OCI-LY7 (cell line): ENCODE data around the gene HIF1A. TPM values are rescaled to one million over a fixed set of nuclear protein-coding genes. Genes with fewer than 3 reads are reported as not detected.

Source experiments
- BruUV-seq: library from RNA; stranded (reverse); fragments of 400-500 nt; replicated peaks from 2 replicates; lab custom pipeline; 2021; lab: Mats Ljungman, UMichigan
- CTCF ChIA-PET: fragments of 300-600 bp; sonication (Branson Sonifier 250); formaldehyde crosslinking; loops from one replicate; lab custom pipeline; 2022; ENCODE audit warnings: antibody characterized with exemption; ENCODE audit not compliant: unreplicated experiment; lab: Charles Lee
- POLR2A ChIA-PET: fragments of 300-600 bp; sonication (Branson Sonifier 250); formaldehyde crosslinking; loops from one replicate; lab custom pipeline; 2022; ENCODE audit warnings: antibody characterized with exemption; lab: Charles Lee
- DNase-seq: peaks from one replicate; pipeline ENCODE4 v3.0.0-alpha.2; 2015; ENCODE audit warnings: low spot score
- H2AFZ ChIP-seq: fragments of 200-600 bp; sonication (generic), shearing (Covaris generic); 2 replicates; pipeline ENCODE4 v1.6.1; 2014; ENCODE audit warnings: mild to moderate bottlenecking, antibody characterized with exemption, low read length, moderate library complexity
- H3K27ac ChIP-seq: fragments of 200-600 bp; sonication (generic); 2 replicates; pipeline ENCODE4 v1.5.1; 2014; ENCODE audit warnings: mixed run types, low read depth, mild to moderate bottlenecking, moderate library complexity, low read length, inconsistent platforms; ENCODE audit not compliant: poor library complexity, severe bottlenecking
- H3K36me3 ChIP-seq: fragments of 200-600 bp; sonication (generic); 2 replicates; pipeline ENCODE4 v1.6.1; 2014; ENCODE audit warnings: mild to moderate bottlenecking, antibody characterized with exemption, low read length, moderate library complexity, mixed read lengths; ENCODE audit not compliant: insufficient read depth
- H3K4me1 ChIP-seq: fragments of 200-600 bp; sonication (generic); 2 replicates; pipeline ENCODE4 v1.5.1; 2014; ENCODE audit warnings: mild to moderate bottlenecking, low read length; ENCODE audit not compliant: insufficient read depth, poor library complexity, severe bottlenecking
- H3K4me2 ChIP-seq: fragments of 200-600 bp; sonication (generic); 2 replicates; pipeline ENCODE4 v1.6.1; 2014; ENCODE audit warnings: mild to moderate bottlenecking, low read length
- H3K4me3 ChIP-seq: fragments of 200-600 bp; sonication (generic); 2 replicates; pipeline ENCODE4 v1.5.1; 2014; ENCODE audit warnings: mild to moderate bottlenecking, low read depth, low read length; ENCODE audit not compliant: poor library complexity, severe bottlenecking
- H3K79me2 ChIP-seq: fragments of 200-600 bp; sonication (generic); 2 replicates; pipeline ENCODE4 v1.6.1; 2016; ENCODE audit warnings: low read depth, mild to moderate bottlenecking, low read length, moderate library complexity, mixed read lengths; ENCODE audit not compliant: insufficient read depth
- H3K9me2 ChIP-seq: fragments of 200-600 bp; sonication (generic); 2 replicates; pipeline ENCODE4 v1.6.1; 2016; ENCODE audit warnings: mild to moderate bottlenecking, low read length, mixed read lengths; ENCODE audit not compliant: insufficient read depth
- H3K9me3 ChIP-seq: fragments of 200-600 bp; sonication (generic); 2 replicates; pipeline ENCODE4 v1.6.1; 2014; ENCODE audit warnings: mild to moderate bottlenecking, mixed run types, low read length, mixed read lengths
- H4K20me1 ChIP-seq: fragments of 200-600 bp; sonication (generic); 2 replicates; pipeline ENCODE4 v1.6.1; 2014; ENCODE audit warnings: mild to moderate bottlenecking, antibody characterized with exemption, low read length, moderate library complexity, mixed read lengths; ENCODE audit not compliant: insufficient read depth
- EZH2phosphoT487 ChIP-seq: fragments of 200-600 bp; sonication (generic); IDR thresholded peaks from 2 replicates; pipeline ENCODE4 v1.6.1; 2018; ENCODE audit warnings: low read depth, borderline replicate concordance, mild to moderate bottlenecking, mixed run types, antibody characterized with exemption, low read length, moderate library complexity, mixed read lengths
- intact Hi-C: fragments of 100-400 bp; cut with micrococcal nuclease; formaldehyde crosslinking; loops from one replicate; pipeline ENCODE4 v1.10.0; 2022; ENCODE audit not compliant: unreplicated experiment
- total RNA-seq, 2 experiments: library from RNA; depleted of rRNA in 1 of 2; stranded (reverse); fragments of >200 nt in 1 of 2; shearing (Covaris generic) in 1 of 2; gene quantifications; 2 replicates each; pipeline ENCODE4 v1.2.3, GENCODE V29; 2014 to 2022
- TF ChIP-seq, protein P1 (sequence below): fragments of 200-600 bp; sonication (generic); conservative IDR thresholded peaks from 2 replicates; pipeline ENCODE4 v1.5.1; 2014; ENCODE audit warnings: mild to moderate bottlenecking, antibody characterized with exemption, low read length, moderate library complexity, mixed read lengths

HIF1A gene
- total RNA-seq, 2 experiments from 2014 or later = 71.7 to 88.1 TPM

DNA sequence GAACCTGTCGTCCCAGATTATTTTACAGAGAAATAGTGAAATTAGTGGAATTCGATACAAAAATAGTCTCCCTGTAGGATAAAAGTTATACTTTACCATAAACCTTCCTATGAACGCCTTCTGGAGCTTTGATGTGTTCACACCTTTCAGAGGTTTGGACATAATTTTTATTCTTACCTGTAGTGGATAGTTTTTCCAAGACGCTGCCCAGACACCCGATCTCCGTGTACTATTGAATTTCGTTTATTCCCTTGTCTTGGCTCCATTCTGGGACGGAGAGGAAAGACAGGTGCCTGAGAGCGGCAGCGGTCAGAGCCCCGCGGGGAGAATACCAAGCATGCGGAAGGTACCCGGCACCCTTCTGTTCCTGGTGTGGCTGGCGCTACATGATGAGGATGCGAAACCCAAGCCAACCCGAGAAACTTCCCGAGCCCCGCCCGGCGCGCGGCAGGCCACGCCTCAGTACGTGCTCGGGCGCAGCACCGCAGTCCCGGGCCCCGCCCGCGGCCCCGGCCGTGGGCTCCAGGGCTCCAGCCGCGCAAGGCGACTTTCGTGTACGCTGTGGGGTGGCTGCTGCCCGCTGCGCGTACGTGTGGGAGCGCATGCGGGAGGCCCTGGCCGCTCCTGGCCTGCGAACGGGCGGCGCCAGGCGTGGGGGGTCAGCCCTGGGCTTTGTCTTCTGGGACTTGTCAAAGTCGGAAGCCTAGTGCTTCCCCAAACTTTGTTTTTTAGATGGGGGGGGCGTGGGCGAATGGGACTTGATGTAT lies 55.6 kb downstream of the HIF1A start:
- peak overlapping the region; percentile 69 for H3K4me3 ChIP-seq
- peak; percentile 92 for DNase-seq
- H3K79me2 ChIP-seq = peaks cover 30% of the 10 kb centered on the region; the same call in 1 of the 2 replicates
- TF ChIP-seq, protein P1, sequence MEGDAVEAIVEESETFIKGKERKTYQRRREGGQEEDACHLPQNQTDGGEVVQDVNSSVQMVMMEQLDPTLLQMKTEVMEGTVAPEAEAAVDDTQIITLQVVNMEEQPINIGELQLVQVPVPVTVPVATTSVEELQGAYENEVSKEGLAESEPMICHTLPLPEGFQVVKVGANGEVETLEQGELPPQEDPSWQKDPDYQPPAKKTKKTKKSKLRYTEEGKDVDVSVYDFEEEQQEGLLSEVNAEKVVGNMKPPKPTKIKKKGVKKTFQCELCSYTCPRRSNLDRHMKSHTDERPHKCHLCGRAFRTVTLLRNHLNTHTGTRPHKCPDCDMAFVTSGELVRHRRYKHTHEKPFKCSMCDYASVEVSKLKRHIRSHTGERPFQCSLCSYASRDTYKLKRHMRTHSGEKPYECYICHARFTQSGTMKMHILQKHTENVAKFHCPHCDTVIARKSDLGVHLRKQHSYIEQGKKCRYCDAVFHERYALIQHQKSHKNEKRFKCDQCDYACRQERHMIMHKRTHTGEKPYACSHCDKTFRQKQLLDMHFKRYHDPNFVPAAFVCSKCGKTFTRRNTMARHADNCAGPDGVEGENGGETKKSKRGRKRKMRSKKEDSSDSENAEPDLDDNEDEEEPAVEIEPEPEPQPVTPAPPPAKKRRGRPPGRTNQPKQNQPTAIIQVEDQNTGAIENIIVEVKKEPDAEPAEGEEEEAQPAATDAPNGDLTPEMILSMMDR = no peak
- TF ChIP-seq EZH2phosphoT487 = no peak
- BruUV-seq = no TSS peak
- ChIA-PET POLR2A (interaction anchor here (0.6 to 3.5 kb wide), 11 partner anchors 9 to 279 kb away, joined by 3 to 55 read pairs (median 5); partner anchors contain the start of gene SNAPC1), CTCF (no interaction called here)
- H3K9me2 ChIP-seq = no peaks in the 10 kb centered on the region
- peaks cover 65% of the 10 kb centered on the region for H3K4me1 ChIP-seq
- H4K20me1 ChIP-seq = no peaks in the 10 kb centered on the region; the same call in 1 of the 2 replicates
- intact Hi-C loops = loop anchor here (2.0 kb wide), 1 partner anchor 56 kb away; the partner anchor contains the start of gene HIF1A
- H3K27ac ChIP-seq = peak overlapping the region; percentile 26
- H3K36me3 ChIP-seq = peaks cover 44% of the 10 kb centered on the region
- H2AFZ ChIP-seq = peak overlapping the region; percentile 48; the same call in 1 of the 2 replicates
- peak overlapping the region; percentile 83 for H3K4me2 ChIP-seq
- no peaks in the 10 kb centered on the region for H3K9me3 ChIP-seq

- Histone ChIP-seq H3K4me1 (peaks cover 59% of the 10 kb centered on the region), H3K9me3 (no peaks in the 10 kb centered on the region), H3K36me3 (peaks cover 37% of the 10 kb centered on the region), H2AFZ (peak overlapping the region; percentile 48; the same call in 1 of the 2 replicates), H3K27ac (peak overlapping the region; percentile 26), H3K4me3 (peak overlapping the region; percentile 69), H3K4me2 (peak overlapping the region; percentile 83), H3K79me2 (peaks cover 30% of the 10 kb centered on the region; the same call in 1 of the 2 replicates), H4K20me1 (no peaks in the 10 kb centered on the region; the same call in 1 of the 2 replicates), H3K9me2 (no peaks in the 10 kb centered on the region)
- ChIA-PET POLR2A (interaction anchor here (0.6 to 3.5 kb wide), 6 partner anchors 12 to 280 kb away, joined by 3 to 55 read pairs (median 4); partner anchors contain the start of gene SNAPC1), CTCF (no interaction called here)
- TF ChIP-seq, protein P1 = no peak
- TF ChIP-seq EZH2phosphoT487 = no peak
- DNase-seq = no peak
- intact Hi-C loops = loop anchor here (2.0 kb wide), 1 partner anchor 57 kb away; the partner anchor contains the start of gene HIF1A
- BruUV-seq = no TSS peak
These were observed 56.2 kb downstream of the HIF1A start for GRCh38 chr14:61751475-61751989.
